GM19324 (cell line): ENCODE data around the gene DGAT2.

Experiments used
- ATAC-seq: cut with Tn5 transposase; IDR thresholded peaks from one replicate; pipeline ENCODE4 v1.9.1; 2021; ENCODE audit warnings: mild to moderate bottlenecking, moderate library complexity; ENCODE audit not compliant: unreplicated experiment, low FRiP score

DGAT2 gene

GRCh38 chr11:75777461-75778110 lies 9.0 kb downstream of the DGAT2 start:
- no peak for ATAC-seq

- no peak for ATAC-seq
Observed at GRCh38 chr11:75778962-75779361, 10.4 kb downstream of the DGAT2 start.

- no peak for ATAC-seq
Observed at GRCh38 chr11:75779960-75780359, 11.4 kb downstream of the DGAT2 start.

- no peak for ATAC-seq
Observed at GRCh38 chr11:75780888-75781287, 12.3 kb downstream of the DGAT2 start.

- ATAC-seq: no peak
Observed at GRCh38 chr11:75781296-75781695, 12.7 kb downstream of the DGAT2 start.

- ATAC-seq: no peak
Observed at GRCh38 chr11:75781831-75782230, 13.3 kb downstream of the DGAT2 start.

GRCh38 chr11:75782540-75783263 lies 14.1 kb downstream of the DGAT2 start:
- no peak for ATAC-seq

- no peak for ATAC-seq
Observed at GRCh38 chr11:75783416-75784084, 15.0 kb downstream of the DGAT2 start.

- no peak for ATAC-seq
Observed at GRCh38 chr11:75784085-75784478, 15.5 kb downstream of the DGAT2 start.

- ATAC-seq: no peak
Observed at GRCh38 chr11:75784506-75784905, 15.9 kb downstream of the DGAT2 start.

- no peak for ATAC-seq
Observed at GRCh38 chr11:75785187-75785586, 16.6 kb downstream of the DGAT2 start.

GRCh38 chr11:75786101-75786736 lies 17.6 kb downstream of the DGAT2 start:
- peak; percentile 72 for ATAC-seq

GRCh38 chr11:75789521-75789920 lies 20.9 kb downstream of the DGAT2 start:
- no peak for ATAC-seq

GRCh38 chr11:75790986-75791385 lies 22.4 kb downstream of the DGAT2 start:
- ATAC-seq: no peak

GRCh38 chr11:75792127-75792731 lies 23.7 kb downstream of the DGAT2 start:
- ATAC-seq: no peak

- ATAC-seq: no peak
Observed at GRCh38 chr11:75792997-75793800, 24.6 kb downstream of the DGAT2 start.

GRCh38 chr11:75793966-75794365 lies 25.4 kb downstream of the DGAT2 start:
- no peak for ATAC-seq

GRCh38 chr11:75795276-75796090 lies 26.9 kb downstream of the DGAT2 start:
- no peak for ATAC-seq

GRCh38 chr11:75796091-75796435 lies 27.5 kb downstream of the DGAT2 start:
- no peak for ATAC-seq
